A549 (cell line): Measurements from ENCODE around the gene DIP2C. TPM values are rescaled to one million over a fixed set of nuclear protein-coding genes. Genes with fewer than 3 reads are reported as not detected.

Experiments
- ATAC-seq, 2 experiments: fragments of 200-7000 bp in 1 of 2; fragments of >200 bp in 1 of 2; cut with Nextera tagmentation in 1 of 2; cut with Tn5 transposase in 1 of 2; 3 replicates each; pipeline versions ENCODE4 v1.8.0 to v1.9.1; 2018 to 2020; ENCODE audit warnings: mild to moderate bottlenecking in 1 of 2, moderate library complexity in 1 of 2
- CTCF ChIA-PET: fragments of 300-600 bp; sonication (Branson Sonifier 250); formaldehyde crosslinking; extraction: SDS; loops from one replicate; lab custom pipeline; 2021; ENCODE audit warnings: antibody characterized with exemption, inconsistent platforms; lab: Yijun Ruan, JAX
- POLR2A ChIA-PET: fragments of 350-600 bp; formaldehyde crosslinking; extraction: SDS; loops from one replicate; lab custom pipeline; 2021; ENCODE audit warnings: antibody characterized with exemption, inconsistent platforms; lab: Yijun Ruan, JAX
- DNase-seq, 2 experiments: peaks; one replicate each; pipeline versions ENCODE4 v3.0.0 to v3.0.0-alpha.2; 2011 to 2016; ENCODE audit warnings: low read depth in 1 of 2, low spot score in 1 of 2
- FAIRE-seq: peaks from 2 replicates; lab custom pipeline; 2011; peaks lifted over from hg19 to GRCh38; lab: Jason Lieb, UNC
- H3K27ac ChIP-seq, 2 experiments: fragments of >200 bp; sonication (Bioruptor Twin); formaldehyde crosslinking; 3 replicates each; pipeline ENCODE4 v1.5.1; 2016 to 2017
- H3K4me1 ChIP-seq: fragments of >200 bp; sonication (Bioruptor Twin); formaldehyde crosslinking; 3 replicates; pipeline ENCODE4 v1.6.1; 2016
- H3K4me2 ChIP-seq: fragments of >200 bp; sonication (Bioruptor Twin); formaldehyde crosslinking; 3 replicates; pipeline ENCODE4 v1.6.1; 2016
- H3K4me3 ChIP-seq: fragments of >200 bp; sonication (Bioruptor Twin); formaldehyde crosslinking; 3 replicates; pipeline ENCODE4 v1.5.1; 2016
- H3K9me3 ChIP-seq: fragments of >200 bp; sonication (Bioruptor Twin); formaldehyde crosslinking; 3 replicates; pipeline ENCODE4 v1.6.1; 2016
- CBX2 ChIP-seq: fragments of 200-600 bp; sonication (generic); IDR thresholded peaks from 2 replicates; pipeline ENCODE4 v1.6.1; 2016; ENCODE audit warnings: low read depth, mild to moderate bottlenecking, borderline replicate concordance
- CEBPB ChIP-seq, 2 experiments: fragments of >200 bp in 1 of 2; sonication (Bioruptor Twin) in 1 of 2; formaldehyde crosslinking in 1 of 2; IDR thresholded peaks; 2 replicates each; pipeline ENCODE4 v1.6.1; 2012 to 2016
- CHD2 ChIP-seq: fragments of 150-350 bp; IDR thresholded peaks from 2 replicates; pipeline ENCODE4 v1.6.1; 2014; ENCODE audit warnings: low read length; ENCODE audit not compliant: partially characterized antibody
- CHD4 ChIP-seq: fragments of 200-600 bp; sonication (generic); IDR thresholded peaks from 2 replicates; pipeline ENCODE4 v1.6.1; 2016; ENCODE audit warnings: antibody characterized with exemption, mild to moderate bottlenecking, borderline replicate concordance
- CTCF ChIP-seq: fragments of >200 bp; sonication (Bioruptor Twin); formaldehyde crosslinking; IDR thresholded peaks from 3 replicates; pipeline ENCODE4 v1.5.1; 2016
- E2F6 ChIP-seq: IDR thresholded peaks from 2 replicates; pipeline ENCODE4 v1.6.1; 2012; ENCODE audit warnings: low read depth, borderline replicate concordance
- EHF ChIP-seq: fragments of 250-450 bp; sonication (Bioruptor Pico); IDR thresholded peaks from 2 replicates; pipeline ENCODE4 v1.5.0; 2020; ENCODE audit warnings: mild to moderate bottlenecking
- EHMT2 ChIP-seq: fragments of 200-600 bp; sonication (generic); IDR thresholded peaks from 2 replicates; pipeline ENCODE4 v1.6.1; 2016; ENCODE audit warnings: antibody characterized with exemption, low read depth, mild to moderate bottlenecking, moderate library complexity
- EP300 ChIP-seq, 2 experiments: fragments of >200 bp; sonication (Bioruptor Twin); formaldehyde crosslinking; IDR thresholded peaks; 2 replicates in 1 of 2; 3 replicates in 1 of 2; pipeline ENCODE4 v1.6.1; 2016 to 2017
- ESRRA ChIP-seq: fragments of 150-350 bp; IDR thresholded peaks from 2 replicates; pipeline ENCODE4 v1.6.1; 2014; ENCODE audit warnings: mild to moderate bottlenecking, low read length, borderline replicate concordance
- FOSB ChIP-seq: fragments of 250-450 bp; sonication (Bioruptor Pico); IDR thresholded peaks from 2 replicates; pipeline ENCODE4 v1.5.0; 2020; ENCODE audit warnings: mild to moderate bottlenecking, moderate library complexity
- FOXS1 ChIP-seq: fragments of 250-450 bp; sonication (Bioruptor Pico); IDR thresholded peaks from 2 replicates; pipeline ENCODE4 v1.5.0; 2020; ENCODE audit warnings: mild to moderate bottlenecking, moderate library complexity
- JUNB ChIP-seq: fragments of >200 bp; sonication (Bioruptor Twin); formaldehyde crosslinking; IDR thresholded peaks from 2 replicates; pipeline ENCODE4 v1.6.1; 2016
- KDM1A ChIP-seq: fragments of 200-600 bp; sonication (generic); IDR thresholded peaks from 2 replicates; pipeline ENCODE4 v1.6.1; 2016; ENCODE audit warnings: low read depth, mild to moderate bottlenecking
- KDM5A ChIP-seq: fragments of 200-600 bp; sonication (generic); IDR thresholded peaks from 2 replicates; pipeline ENCODE4 v1.6.1; 2016; ENCODE audit warnings: antibody characterized with exemption, mild to moderate bottlenecking
- MAFK ChIP-seq: fragments of 450-650 bp; IDR thresholded peaks from 2 replicates; pipeline ENCODE4 v1.6.1; 2014; ENCODE audit not compliant: partially characterized antibody
- MAZ ChIP-seq: fragments of 150-350 bp; IDR thresholded peaks from 2 replicates; pipeline ENCODE4 v1.6.1; 2014; ENCODE audit warnings: antibody characterized with exemption, low read depth, low read length, borderline replicate concordance
- NPAS2 ChIP-seq: fragments of 250-450 bp; sonication (Bioruptor Pico); IDR thresholded peaks from 2 replicates; pipeline ENCODE4 v1.8.0; 2022; ENCODE audit warnings: mild to moderate bottlenecking, moderate library complexity, borderline replicate concordance
- RCOR1 ChIP-seq: fragments of 150-350 bp; IDR thresholded peaks from 2 replicates; pipeline ENCODE4 v1.6.1; 2014; ENCODE audit warnings: antibody characterized with exemption, low read length, low read depth
- SMC3 ChIP-seq: fragments of >200 bp; sonication (Bioruptor Twin); formaldehyde crosslinking; IDR thresholded peaks from 3 replicates; pipeline ENCODE4 v1.6.1; 2018; ENCODE audit warnings: inconsistent platforms
- SREBF2 ChIP-seq: fragments of 450-650 bp; IDR thresholded peaks from 2 replicates; pipeline ENCODE4 v1.6.1; 2014; ENCODE audit warnings: mild to moderate bottlenecking, moderate library complexity
- ZFP36 ChIP-seq: fragments of 450-650 bp; IDR thresholded peaks from 2 replicates; pipeline ENCODE4 v1.6.1; 2014; ENCODE audit warnings: borderline replicate concordance; ENCODE audit not compliant: partially characterized antibody
- ZSCAN20 ChIP-seq: fragments of 250-450 bp; sonication (Bioruptor Pico); IDR thresholded peaks from 2 replicates; pipeline ENCODE4 v1.8.0; 2022; ENCODE audit warnings: mild to moderate bottlenecking, moderate library complexity
- WGBS: methylation state at CpG from one replicate; pipeline ENCODE4 v1.1.6; 2017; ENCODE audit errors: missing lambda C conversion rate; 5-methylcytosine and 5-hydroxymethylcytosine counted together
- polyA plus RNA-seq, 4 experiments: library from polyadenylated mRNA; depleted of rRNA in 3 of 4; stranded (reverse); fragments of >200 nt; fragmentation: RNase III in 1 of 4; extraction: RNeasy Plus Mini Kit Qiagen cat#74134 plus additional on column Dnase treatment in 1 of 4; gene quantifications; 2 replicates in 3 of 4; 3 replicates in 1 of 4; pipeline ENCODE4 v1.2.3, GENCODE V29; 2011 to 2017
- TF ChIP-seq, protein P1 (sequence below): fragments of >200 bp; sonication (Bioruptor Twin); formaldehyde crosslinking; IDR thresholded peaks from 2 replicates; pipeline ENCODE4 v1.6.1; 2016
- TF ChIP-seq, protein P2 (sequence below): fragments of 150-350 bp; IDR thresholded peaks from 2 replicates; pipeline ENCODE4 v1.6.1; 2014; ENCODE audit warnings: low read depth, mild to moderate bottlenecking, low read length

Gene DIP2C
- polyA plus RNA-seq, 2 of the 4 experiments (the other 2 are of a cell fraction) = 3.7 to 5.0 TPM

- Histone ChIP-seq H3K4me1 (no peaks in the 10 kb centered on the region), H3K4me3 (no peak overlapping the region), H3K9me3 (no peaks in the 10 kb centered on the region), H3K27ac (no peak overlapping the region), H3K4me2 (no peak overlapping the region)
- ChIA-PET CTCF (interaction anchor here (1.2 kb wide), 1 partner anchor 231 kb away, joined by 3 read pairs; no protein-coding TSS in a partner anchor), POLR2A (no interaction called here)
- no peak for DNase-seq
- FAIRE-seq = no peak
- ATAC-seq = no peak
- TF ChIP-seq, protein P1, sequence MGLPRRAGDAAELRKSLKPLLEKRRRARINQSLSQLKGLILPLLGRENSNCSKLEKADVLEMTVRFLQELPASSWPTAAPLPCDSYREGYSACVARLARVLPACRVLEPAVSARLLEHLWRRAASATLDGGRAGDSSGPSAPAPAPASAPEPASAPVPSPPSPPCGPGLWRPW = no peak
- TF ChIP-seq CBX2 = no peak
- no peak for TF ChIP-seq E2F6
- no peak for TF ChIP-seq JUNB
- TF ChIP-seq KDM1A = no peak
- no peak for TF ChIP-seq CHD2
- TF ChIP-seq FOXS1 (CRISPR knock-in tag) = no peak
- TF ChIP-seq CEBPB (IDR thresholded peaks at IDR 0.05) = no peak
- no peak for TF ChIP-seq NPAS2 (CRISPR knock-in tag)
- 91% methylated on average over 27 of the region's 27 CpGs for WGBS
Measured at GRCh38 chr10:288316-289200, 400.9 kb downstream of the DIP2C start.

DNA sequence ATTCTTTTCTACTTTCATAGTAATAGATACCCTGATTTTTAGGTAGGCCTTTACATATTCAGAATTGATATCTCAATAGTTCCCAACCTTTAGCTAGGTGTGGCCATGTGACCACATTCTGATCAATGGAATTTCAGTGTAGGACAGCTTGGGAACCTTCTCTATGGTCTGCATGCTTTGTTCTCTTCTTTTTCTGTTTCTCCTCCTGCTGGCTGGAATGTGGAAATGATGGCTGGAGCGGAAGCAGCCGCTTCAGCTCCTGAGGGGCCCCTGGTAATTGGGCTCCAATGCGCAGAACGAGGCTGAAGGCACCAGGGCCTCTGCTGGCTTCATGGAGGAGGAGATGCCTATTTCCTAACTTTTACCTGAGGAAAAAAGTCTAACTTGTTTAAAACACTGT is 401.7 kb downstream of the DIP2C start:
- ChIA-PET POLR2A (interaction anchor here (0.7 kb wide), 1 partner anchor 15 kb away, joined by 9 read pairs; no protein-coding TSS in a partner anchor), CTCF (no interaction called here)
- 94% methylated on average over 4 of the region's 4 CpGs for WGBS
- no peak overlapping the region for H3K4me3 ChIP-seq
- H3K9me3 ChIP-seq = no peaks in the 10 kb centered on the region
- no peaks in the 10 kb centered on the region for H3K4me1 ChIP-seq
- TF ChIP-seq CTCF (peak; percentile 20; the same call in 1 of the 3 replicates), MAFK (no peak)
- TF ChIP-seq, protein P2, sequence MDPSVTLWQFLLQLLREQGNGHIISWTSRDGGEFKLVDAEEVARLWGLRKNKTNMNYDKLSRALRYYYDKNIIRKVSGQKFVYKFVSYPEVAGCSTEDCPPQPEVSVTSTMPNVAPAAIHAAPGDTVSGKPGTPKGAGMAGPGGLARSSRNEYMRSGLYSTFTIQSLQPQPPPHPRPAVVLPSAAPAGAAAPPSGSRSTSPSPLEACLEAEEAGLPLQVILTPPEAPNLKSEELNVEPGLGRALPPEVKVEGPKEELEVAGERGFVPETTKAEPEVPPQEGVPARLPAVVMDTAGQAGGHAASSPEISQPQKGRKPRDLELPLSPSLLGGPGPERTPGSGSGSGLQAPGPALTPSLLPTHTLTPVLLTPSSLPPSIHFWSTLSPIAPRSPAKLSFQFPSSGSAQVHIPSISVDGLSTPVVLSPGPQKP = no peak
- no peak overlapping the region for H3K4me2 ChIP-seq
- peak in 1 of 2 experiments; percentile 45 for DNase-seq
- no peak for FAIRE-seq
- no peak overlapping the region for H3K27ac ChIP-seq
- peak in 1 of 2 experiments; percentile 76; a peak in 3 of 6 replicates for ATAC-seq

- no peak for FAIRE-seq
- TF ChIP-seq CHD4 (no peak), EP300 (IDR thresholded peaks at IDR 0.05) (no peak), MAZ (no peak), EHMT2 (no peak), KDM5A (no peak), KDM1A (no peak), CTCF (no peak), SREBF2 (no peak), ESRRA (no peak), FOSB (CRISPR knock-in tag) (no peak), ZFP36 (no peak), ZSCAN20 (no peak), RCOR1 (no peak), SMC3 (no peak), FOXS1 (CRISPR knock-in tag) (no peak), EHF (CRISPR knock-in tag) (no peak)
Measured at GRCh38 chr10:287026-287709, 402.3 kb downstream of the DIP2C start.

More at GRCh38 chr10:287026-287709, 402.3 kb downstream of the DIP2C start:
- no peak overlapping the region for H3K4me3 ChIP-seq
- H3K4me1 ChIP-seq = no peaks in the 10 kb centered on the region
- WGBS = 72% methylated on average over 4 of the region's 4 CpGs
- H3K27ac ChIP-seq = no peak overlapping the region
- CTCF ChIA-PET = interaction anchor here (0.7 to 1.1 kb wide), 3 partner anchors 67 to 501 kb away, joined by 3 to 5 read pairs (median 4); no protein-coding TSS in a partner anchor
- ATAC-seq = no peak
- no peak overlapping the region for H3K4me2 ChIP-seq
- POLR2A ChIA-PET = interaction anchor here (0.7 kb wide), 1 partner anchor 16 kb away, joined by 9 read pairs; no protein-coding TSS in a partner anchor
- H3K9me3 ChIP-seq = no peaks in the 10 kb centered on the region
- no peak for DNase-seq
